Fibroblast of the aortic adventitia (primary cell): ENCODE measurements around the gene LGALS7. TPM values are rescaled to one million over a fixed set of nuclear protein-coding genes. Genes with fewer than 3 reads are reported as not detected.
A peak's percentile ranks its signal among the peaks of the same experiment; 100 is the strongest.
"Not testable (repeated sequence)": the region's sequence is repeated elsewhere in the genome, so short reads cannot be mapped to it uniquely, and the experiment has no call there.

Experiments used
- DNase-seq: peaks from one replicate; pipeline ENCODE4 v3.0.0-alpha.2; 2010; ENCODE audit warnings: low read depth
- H3K4me3 ChIP-seq: 2 replicates; pipeline ENCODE4 v1.5.1; 2011; ENCODE audit warnings: low read depth, mild to moderate bottlenecking, control low read depth, low read length, moderate library complexity
- total RNA-seq: library from RNA; depleted of rRNA; stranded (reverse); fragments of >200 nt; gene quantifications from 2 replicates; pipeline ENCODE4 v1.2.3, GENCODE V29; 2012; ENCODE audit warnings: low replicate concordance
- TF ChIP-seq, protein P1 (sequence below): IDR thresholded peaks from 2 replicates; pipeline ENCODE4 v1.5.1; 2011; ENCODE audit warnings: mild to moderate bottlenecking, low read length, control low read depth, inconsistent platforms; ENCODE audit not compliant: insufficient read depth

LGALS7 gene
- total RNA-seq, 1 donor: 0.72 TPM

DNA sequence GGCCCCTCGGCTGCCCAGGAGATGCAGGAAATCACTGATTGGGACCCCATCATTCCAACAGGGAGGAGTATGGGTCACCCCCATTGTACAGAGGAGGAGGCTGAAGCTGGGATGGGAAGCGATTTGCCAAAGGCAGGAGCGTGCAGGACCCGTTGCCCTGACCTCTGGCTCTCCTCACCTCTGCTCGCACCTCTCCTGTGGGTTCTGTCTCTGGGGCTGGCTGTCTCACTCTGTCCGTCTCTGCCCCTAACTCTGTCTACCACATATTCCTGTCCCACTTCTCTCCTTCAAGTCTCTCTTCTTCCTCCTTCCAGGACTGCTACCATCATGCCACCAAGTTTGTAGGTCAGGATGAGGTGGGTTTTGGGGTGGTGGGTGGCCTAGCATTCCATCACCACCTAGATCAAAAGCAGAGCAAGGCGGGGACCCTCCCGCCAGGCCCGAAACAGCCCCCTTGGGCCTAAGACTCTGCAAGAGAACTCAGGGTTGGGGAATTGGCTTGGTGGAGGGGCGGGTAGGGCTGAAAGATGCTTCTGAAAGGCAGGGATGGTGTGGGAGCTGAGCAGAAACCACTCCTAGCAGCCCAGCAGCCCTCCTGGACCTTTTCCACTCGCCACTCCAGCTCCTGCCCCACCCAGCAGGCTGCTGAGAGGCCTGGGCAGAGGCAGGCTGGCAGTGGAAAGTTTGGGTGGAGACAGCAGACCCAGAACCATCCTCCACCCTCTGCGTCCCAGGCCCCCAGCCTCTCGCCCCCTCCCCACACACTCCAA is 1.0 kb upstream of the LGALS7 start:
- no peak for DNase-seq
- TF ChIP-seq, protein P1, sequence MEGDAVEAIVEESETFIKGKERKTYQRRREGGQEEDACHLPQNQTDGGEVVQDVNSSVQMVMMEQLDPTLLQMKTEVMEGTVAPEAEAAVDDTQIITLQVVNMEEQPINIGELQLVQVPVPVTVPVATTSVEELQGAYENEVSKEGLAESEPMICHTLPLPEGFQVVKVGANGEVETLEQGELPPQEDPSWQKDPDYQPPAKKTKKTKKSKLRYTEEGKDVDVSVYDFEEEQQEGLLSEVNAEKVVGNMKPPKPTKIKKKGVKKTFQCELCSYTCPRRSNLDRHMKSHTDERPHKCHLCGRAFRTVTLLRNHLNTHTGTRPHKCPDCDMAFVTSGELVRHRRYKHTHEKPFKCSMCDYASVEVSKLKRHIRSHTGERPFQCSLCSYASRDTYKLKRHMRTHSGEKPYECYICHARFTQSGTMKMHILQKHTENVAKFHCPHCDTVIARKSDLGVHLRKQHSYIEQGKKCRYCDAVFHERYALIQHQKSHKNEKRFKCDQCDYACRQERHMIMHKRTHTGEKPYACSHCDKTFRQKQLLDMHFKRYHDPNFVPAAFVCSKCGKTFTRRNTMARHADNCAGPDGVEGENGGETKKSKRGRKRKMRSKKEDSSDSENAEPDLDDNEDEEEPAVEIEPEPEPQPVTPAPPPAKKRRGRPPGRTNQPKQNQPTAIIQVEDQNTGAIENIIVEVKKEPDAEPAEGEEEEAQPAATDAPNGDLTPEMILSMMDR: no peak
- H3K4me3 ChIP-seq: no peak overlapping the region

DNA sequence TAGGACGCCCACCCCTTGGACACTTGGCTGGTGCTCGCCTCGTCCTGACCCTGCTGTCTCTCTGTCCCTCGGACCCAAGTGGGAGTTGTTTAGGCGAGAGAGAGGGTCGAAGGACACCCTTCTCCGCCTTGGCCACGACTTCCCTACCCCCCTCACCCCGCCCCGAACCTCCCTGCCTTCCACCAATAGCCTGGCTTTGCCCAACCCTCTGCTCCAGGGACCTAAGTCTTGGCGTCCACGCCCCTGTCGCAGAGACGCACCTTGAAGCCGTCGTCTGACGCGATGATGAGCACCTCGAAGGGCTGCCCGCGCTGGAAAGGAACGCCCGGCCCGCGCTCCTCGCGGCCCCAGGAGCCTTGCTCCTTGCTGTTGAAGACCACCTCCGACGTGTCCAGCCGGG is 1.7 kb downstream of the LGALS7 start:
- not testable (repeated sequence) for DNase-seq, H3K4me3 ChIP-seq

DNA sequence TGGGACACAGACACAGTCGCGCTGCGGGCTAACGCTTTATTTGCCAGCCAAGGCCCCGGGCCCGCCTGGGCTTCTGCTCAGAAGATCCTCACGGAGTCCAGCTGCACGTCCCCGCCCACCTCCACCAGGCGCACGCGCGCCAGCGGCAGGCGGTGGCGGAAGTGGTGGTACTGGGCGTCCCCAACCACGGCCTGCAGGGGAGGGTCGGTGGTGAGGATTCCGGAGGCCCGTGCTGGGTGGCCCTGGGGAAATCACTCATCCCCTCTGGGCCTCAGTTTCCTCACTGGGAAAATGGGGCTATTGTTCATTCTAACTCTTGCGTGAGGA is 2.4 kb downstream of the LGALS7 start:
- H3K4me3 ChIP-seq, DNase-seq: not testable (repeated sequence)

DNA sequence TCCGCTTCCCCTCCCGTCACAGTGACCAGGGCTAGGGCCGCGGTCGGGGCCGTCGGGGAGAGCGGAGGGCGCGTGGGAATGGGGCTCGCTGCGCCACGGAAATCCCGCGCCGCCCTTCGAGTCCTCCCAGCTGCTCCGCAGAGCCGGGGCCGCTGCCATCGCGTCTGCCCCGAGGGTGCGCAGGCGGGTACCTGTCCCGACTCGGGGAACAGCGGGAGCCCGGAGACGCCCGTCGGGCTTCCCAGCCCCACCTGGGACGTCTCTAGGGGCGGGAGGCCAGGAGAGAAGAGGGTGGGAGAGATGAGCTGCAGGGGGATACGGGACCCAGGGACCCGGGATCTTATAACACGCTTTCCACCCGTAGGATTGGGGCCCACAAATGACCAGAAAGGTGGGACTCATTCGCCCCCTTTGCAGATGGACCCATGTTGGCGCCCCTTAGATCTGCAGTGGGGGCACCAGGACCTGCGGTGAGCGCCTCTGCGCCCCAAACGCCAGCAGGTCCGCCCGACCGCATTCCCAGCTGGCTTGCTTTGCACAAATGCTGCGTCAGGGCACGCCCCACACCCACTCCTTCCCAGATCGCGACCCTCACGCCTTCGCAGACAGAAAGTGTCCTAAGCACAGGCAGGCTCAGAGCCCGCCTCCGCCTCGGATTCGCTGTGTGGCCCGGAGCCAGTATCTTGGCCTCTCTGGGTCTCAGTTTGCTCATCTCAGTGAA is 2.9 kb downstream of the LGALS7 start:
- H3K4me3 ChIP-seq, DNase-seq: not testable (repeated sequence)

DNA sequence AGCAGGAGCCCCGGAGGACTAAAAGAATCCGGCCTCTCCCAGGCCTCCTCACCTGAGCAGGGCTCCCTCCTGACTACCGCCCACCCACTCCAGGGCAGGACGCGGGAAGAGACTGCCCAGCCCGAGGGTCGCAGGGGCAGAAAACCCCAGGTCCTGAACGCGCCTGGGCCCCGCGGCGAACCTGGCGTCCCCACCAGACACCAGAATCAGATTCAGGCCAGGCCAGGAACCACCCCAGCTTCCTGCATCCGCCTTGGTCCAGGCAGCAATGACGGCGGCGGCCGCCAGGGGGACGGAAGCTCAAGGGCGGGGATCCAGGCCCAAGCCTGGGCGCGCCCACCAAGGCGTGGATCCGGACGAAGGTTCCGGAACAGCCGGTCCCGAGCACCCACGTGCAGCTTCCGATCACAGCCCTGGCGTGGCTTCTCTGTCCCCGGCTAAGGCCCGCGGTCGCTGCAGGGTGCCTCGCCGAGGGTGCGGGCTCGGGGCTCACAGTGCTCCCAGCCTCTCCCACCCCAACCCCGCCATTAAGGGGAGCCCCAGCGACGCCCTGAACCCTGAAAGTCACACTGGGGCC is 3.6 kb downstream of the LGALS7 start:
- DNase-seq: peak; percentile 64
- no peak overlapping the region for H3K4me3 ChIP-seq
- TF ChIP-seq, protein P1: peak; percentile 78

DNA sequence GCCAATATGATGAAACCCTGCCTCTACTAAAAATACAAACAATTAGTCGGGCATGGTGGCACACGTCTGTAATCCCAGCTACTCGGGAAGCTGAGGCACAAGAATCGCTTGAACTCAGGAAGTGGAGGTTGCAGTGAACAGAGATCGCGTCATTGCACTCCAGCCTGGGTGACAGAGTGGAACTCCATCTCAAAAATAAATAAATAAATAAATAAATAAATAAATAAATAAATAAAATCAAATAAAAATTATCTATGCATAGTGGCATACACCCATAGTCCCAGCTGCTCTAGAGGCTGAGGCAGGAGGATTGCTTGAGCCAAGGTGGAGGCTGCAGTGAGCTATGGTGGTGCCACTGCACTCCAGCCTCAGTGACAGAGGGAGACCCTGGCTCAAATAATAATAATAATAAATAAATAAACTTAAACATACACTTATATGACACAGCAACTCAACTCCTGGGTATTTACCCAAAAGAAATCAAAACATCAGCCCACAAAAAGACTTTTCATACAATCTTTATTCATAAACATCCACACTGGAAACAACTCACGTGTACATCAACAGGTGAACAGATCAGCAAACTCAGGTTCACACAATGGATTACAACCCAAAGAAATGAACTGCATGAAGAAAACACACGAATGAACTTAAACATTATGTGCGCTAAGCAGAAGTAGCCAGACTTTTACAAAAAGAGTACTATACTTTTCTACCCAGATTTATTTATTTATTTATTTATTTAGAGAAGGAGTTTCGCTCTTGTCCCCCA is 6.9 kb downstream of the LGALS7 start:
- TF ChIP-seq, protein P1: no peak
- no peak for DNase-seq
- H3K4me3 ChIP-seq: no peak overlapping the region

DNA sequence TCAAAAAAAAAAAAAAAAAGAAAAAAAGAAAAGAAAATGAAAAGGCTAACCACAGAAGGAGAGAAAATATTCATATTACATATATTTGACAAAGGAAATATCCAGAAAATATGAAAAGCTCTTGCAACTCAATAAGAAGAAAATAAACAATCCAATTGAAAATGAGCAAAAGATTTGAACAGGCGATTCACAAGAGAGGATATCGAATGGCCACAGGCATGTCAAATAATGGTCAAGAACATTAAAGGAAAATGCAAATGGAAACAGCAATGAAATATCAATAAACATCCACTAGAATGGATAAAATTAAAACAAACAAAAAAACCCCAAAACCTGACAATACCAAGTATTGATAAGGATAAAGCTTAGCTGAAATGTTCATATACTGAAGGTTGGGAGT is 8.1 kb downstream of the LGALS7 start:
- DNase-seq: no peak
- H3K4me3 ChIP-seq: no peak overlapping the region
- TF ChIP-seq, protein P1: no peak

DNA sequence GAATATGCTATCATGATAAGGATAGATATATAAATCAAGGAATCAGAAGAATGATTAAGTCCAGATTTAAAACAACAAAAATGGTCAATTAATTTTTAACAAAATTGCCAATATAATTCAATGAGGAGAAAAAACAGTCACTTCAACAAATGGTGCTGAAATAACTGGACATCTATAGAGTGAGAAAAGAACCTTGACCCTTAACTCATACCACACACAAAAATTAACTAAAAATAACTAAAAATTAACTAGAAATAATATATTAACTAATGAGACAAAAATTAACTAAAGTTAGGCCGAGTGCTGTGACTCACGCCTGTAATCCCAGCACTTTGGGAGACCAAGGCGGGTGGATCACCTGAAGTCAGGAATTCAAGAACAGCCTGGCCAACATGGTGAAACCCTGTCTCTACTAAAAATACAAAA is 9.5 kb downstream of the LGALS7 start:
- no peak overlapping the region for H3K4me3 ChIP-seq
- no peak for DNase-seq
- TF ChIP-seq, protein P1: no peak

DNA sequence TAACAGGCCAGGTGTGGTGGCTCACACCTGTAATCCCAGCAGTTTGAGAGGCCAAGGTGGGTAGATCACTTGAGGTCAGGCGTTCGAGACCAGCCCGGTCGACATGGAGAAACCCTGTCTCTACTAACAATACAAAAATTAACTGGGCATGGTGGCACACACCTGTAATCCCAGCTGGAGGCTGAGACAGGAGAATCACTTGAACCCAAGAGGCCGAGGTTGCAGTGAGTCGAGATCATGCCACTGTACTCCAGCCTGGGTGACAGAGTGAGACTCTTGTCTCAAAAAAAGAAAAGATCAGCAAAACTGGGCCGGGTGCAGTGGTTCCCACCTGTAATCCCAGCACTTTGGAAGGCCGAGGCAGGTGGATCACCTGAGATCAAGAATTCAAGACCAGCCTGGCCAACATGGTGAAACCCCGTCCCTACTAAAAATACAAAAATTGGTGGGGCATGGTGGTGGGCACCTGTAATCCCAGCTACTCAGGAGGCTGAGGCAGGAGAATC is 11.4 kb downstream of the LGALS7 start:
- DNase-seq, H3K4me3 ChIP-seq: not testable (repeated sequence)

DNA sequence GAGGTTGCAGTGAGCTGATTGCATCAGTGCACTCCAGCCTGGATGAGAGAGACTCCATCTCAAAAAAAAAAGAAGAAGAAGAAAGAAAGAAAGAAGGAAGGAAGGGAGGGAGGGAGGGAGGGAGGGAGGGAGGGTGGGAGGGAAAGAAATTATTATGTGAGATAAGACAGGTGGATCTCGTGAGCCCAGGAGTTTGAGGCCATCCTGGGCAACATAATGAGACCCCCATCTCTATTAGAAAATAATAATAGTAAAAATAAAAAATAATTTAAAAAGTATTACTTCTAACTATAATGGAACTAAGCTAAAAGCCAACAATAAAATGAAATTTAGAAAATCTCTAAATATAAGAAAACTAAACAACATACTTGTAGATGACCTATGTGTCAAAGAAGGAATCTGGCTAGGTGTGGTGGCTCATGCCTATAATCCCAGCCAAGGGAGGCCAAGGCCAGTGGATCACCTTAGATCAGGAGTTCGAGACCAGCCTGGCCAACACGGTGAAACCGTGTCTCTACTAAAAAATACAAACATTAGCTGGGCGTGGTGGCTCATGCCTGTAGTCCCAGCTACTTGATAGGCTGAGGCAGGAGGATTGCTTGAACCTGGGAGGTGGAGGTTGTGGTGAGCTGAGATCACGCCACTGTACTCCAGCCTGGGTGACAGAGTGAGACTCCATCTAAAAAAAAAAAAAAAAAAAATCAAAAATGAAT is 12.4 kb downstream of the LGALS7 start:
- not testable (repeated sequence) for DNase-seq, H3K4me3 ChIP-seq
